Skeletal muscle tissue (tissue), 4 donors: Measurements from ENCODE around the gene NR2F1. TPM values are rescaled to one million over a fixed set of nuclear protein-coding genes. Genes with fewer than 3 reads are reported as not detected.

Experiments
- H3K27ac ChIP-seq: one replicate; pipeline ENCODE4 v1.7.0; 2013; ENCODE audit warnings: mild to moderate bottlenecking, low read depth, low read length, inconsistent platforms
- H3K27me3 ChIP-seq, 3 donors: one replicate each; pipeline ENCODE4 v1.7.0; 2013; ENCODE audit warnings: low read length in 3 of 3; ENCODE audit not compliant: control insufficient read depth in 3 of 3, insufficient read depth in 3 of 3
- H3K36me3 ChIP-seq, 3 donors: one replicate each; pipeline ENCODE4 v1.7.0; 2013; ENCODE audit warnings: low read length in 3 of 3; ENCODE audit not compliant: control insufficient read depth in 3 of 3, insufficient read depth in 3 of 3
- H3K4me1 ChIP-seq, 3 donors: one replicate each; pipeline ENCODE4 v1.7.0; 2013; ENCODE audit warnings: low read length in 3 of 3, mild to moderate bottlenecking in 3 of 3; ENCODE audit not compliant: control insufficient read depth in 3 of 3, insufficient read depth in 3 of 3
- H3K4me3 ChIP-seq, 3 donors: one replicate each; pipeline ENCODE4 v1.7.0; 2013; ENCODE audit warnings: low read length in 3 of 3
- H3K9ac ChIP-seq, 3 donors: one replicate each; pipeline ENCODE4 v1.7.0; 2013; ENCODE audit warnings: low read length in 3 of 3, mild to moderate bottlenecking in 3 of 3, moderate library complexity in 2 of 3, low read depth in 1 of 3
- H3K9me3 ChIP-seq, 3 donors: one replicate each; pipeline ENCODE4 v1.7.0; 2013; ENCODE audit warnings: low read length in 3 of 3; ENCODE audit not compliant: control insufficient read depth in 3 of 3
- total RNA-seq: library from RNA; depleted of rRNA; stranded (reverse); fragments of >200 nt; gene quantifications from one replicate; pipeline ENCODE4 v1.2.3, GENCODE V29; 2014
- donor health status: Osteomylitis.

Gene NR2F1
- total RNA-seq, 1 donor from 2014 or later: 4.2 TPM

- Histone ChIP-seq H3K9ac (no peak overlapping the region), H3K9me3 (peaks cover 0 to 2% (median 0%) of the 10 kb centered on the region in 3 donors), H3K36me3 (no peaks in the 10 kb centered on the region), H3K27me3 (peaks cover 24 to 58% (median 38%) of the 10 kb centered on the region in 3 donors), H3K4me1 (peaks cover 0 to under 1% (median 0%) of the 10 kb centered on the region in 3 donors), H3K4me3 (no peak overlapping the region), H3K27ac (no peak overlapping the region)
Measured at GRCh38 chr5:93591323-93591945, 8.4 kb downstream of the NR2F1 start.

GRCh38 chr5:93592883-93593282 lies 9.9 kb downstream of the NR2F1 start:
- H3K27me3 ChIP-seq: peaks cover 32 to 58% (median 39%) of the 10 kb centered on the region in 3 donors
- no peak overlapping the region for H3K9ac ChIP-seq
- no peaks in the 10 kb centered on the region for H3K36me3 ChIP-seq
- no peak overlapping the region for H3K27ac ChIP-seq
- no peak overlapping the region for H3K4me3 ChIP-seq
- peaks cover 0 to 2% (median 0%) of the 10 kb centered on the region in 3 donors for H3K9me3 ChIP-seq
- peaks cover 0 to 4% (median 0%) of the 10 kb centered on the region in 3 donors for H3K4me1 ChIP-seq

GRCh38 chr5:93593476-93594131 lies 10.6 kb downstream of the NR2F1 start:
- no peak overlapping the region for H3K4me3 ChIP-seq
- no peaks in the 10 kb centered on the region for H3K9me3 ChIP-seq
- no peaks in the 10 kb centered on the region for H3K36me3 ChIP-seq
- H3K27me3 ChIP-seq: peaks cover 36 to 60% (median 43%) of the 10 kb centered on the region in 3 donors
- no peak overlapping the region for H3K9ac ChIP-seq
- peaks cover 0 to 6% (median 0%) of the 10 kb centered on the region in 3 donors for H3K4me1 ChIP-seq
- H3K27ac ChIP-seq: no peak overlapping the region

- Histone ChIP-seq H3K4me1 (peaks cover 0 to 6% (median 0%) of the 10 kb centered on the region in 3 donors), H3K9me3 (no peaks in the 10 kb centered on the region), H3K9ac (no peak overlapping the region), H3K36me3 (no peaks in the 10 kb centered on the region), H3K27me3 (peaks cover 48 to 66% (median 54%) of the 10 kb centered on the region in 3 donors), H3K27ac (no peak overlapping the region), H3K4me3 (no peak overlapping the region)
Measured at GRCh38 chr5:93594591-93595419, 11.8 kb downstream of the NR2F1 start.

GRCh38 chr5:93595420-93596147 lies 12.6 kb downstream of the NR2F1 start:
- no peak overlapping the region for H3K9ac ChIP-seq
- H3K27me3 ChIP-seq: peaks cover 53 to 73% (median 61%) of the 10 kb centered on the region in 3 donors

GRCh38 chr5:93596310-93596675 lies 13.3 kb downstream of the NR2F1 start:
- Histone ChIP-seq H3K27me3 (peaks cover 60 to 80% (median 68%) of the 10 kb centered on the region in 3 donors), H3K27ac (no peak overlapping the region), H3K36me3 (no peaks in the 10 kb centered on the region), H3K9me3 (no peaks in the 10 kb centered on the region), H3K4me3 (no peak overlapping the region), H3K4me1 (peaks cover 0 to 6% (median 0%) of the 10 kb centered on the region in 3 donors), H3K9ac (no peak overlapping the region)

More at GRCh38 chr5:93595420-93596147, 12.6 kb downstream of the NR2F1 start:
- H3K36me3 ChIP-seq: no peaks in the 10 kb centered on the region
- no peaks in the 10 kb centered on the region for H3K9me3 ChIP-seq
- H3K4me3 ChIP-seq: no peak overlapping the region
- H3K4me1 ChIP-seq: peaks cover 0 to 6% (median 0%) of the 10 kb centered on the region in 3 donors
- no peak overlapping the region for H3K27ac ChIP-seq

- peaks cover 66 to 82% (median 74%) of the 10 kb centered on the region in 3 donors for H3K27me3 ChIP-seq
- H3K4me3 ChIP-seq: no peak overlapping the region
- H3K9me3 ChIP-seq: no peaks in the 10 kb centered on the region
- no peak overlapping the region for H3K27ac ChIP-seq
- H3K4me1 ChIP-seq: peaks cover 0 to 6% (median 0%) of the 10 kb centered on the region in 3 donors
- H3K36me3 ChIP-seq: no peaks in the 10 kb centered on the region
- no peak overlapping the region for H3K9ac ChIP-seq
Measured at GRCh38 chr5:93596676-93597490, 13.9 kb downstream of the NR2F1 start.

- H3K9me3 ChIP-seq: no peaks in the 10 kb centered on the region
- no peaks in the 10 kb centered on the region for H3K36me3 ChIP-seq
- peaks cover 0 to 6% (median 0%) of the 10 kb centered on the region in 3 donors for H3K4me1 ChIP-seq
- H3K27me3 ChIP-seq: peaks cover 78 to 92% (median 89%) of the 10 kb centered on the region in 3 donors
- no peak overlapping the region for H3K27ac ChIP-seq
- H3K4me3 ChIP-seq: no peak overlapping the region
- no peak overlapping the region for H3K9ac ChIP-seq
Measured at GRCh38 chr5:93598091-93599000, 15.3 kb downstream of the NR2F1 start.
